ENCODE results near the gene TTLL9.

Gene TTLL9

GRCh38 chr20:31903627-31904386 lies 33.4 kb downstream of the TTLL9 start:
- H3K9ac ChIP-seq (ENCODE audit: low read length) = no peak overlapping the region
- no peaks in the 10 kb centered on the region for H3K27me3 ChIP-seq (ENCODE audit: control insufficient read depth in 1 of 2, insufficient read depth in 2 of 2, low read length in 2 of 2)
- H3K4me1 ChIP-seq (ENCODE audit: insufficient read depth, low read length) = no peaks in the 10 kb centered on the region
- H3K9me3 ChIP-seq (ENCODE audit: low read length) = no peaks in the 10 kb centered on the region
- H3K27ac ChIP-seq (ENCODE audit: low read depth, low read length) = no peak overlapping the region
- no peak overlapping the region for H3K4me3 ChIP-seq (ENCODE audit: low read depth in 1 of 2, low read length in 2 of 2)
- H3K36me3 ChIP-seq (ENCODE audit: insufficient read depth, low read length) = no peaks in the 10 kb centered on the region

- no peaks in the 10 kb centered on the region for H3K27me3 ChIP-seq (ENCODE audit: control insufficient read depth in 1 of 2, insufficient read depth in 2 of 2, low read length in 2 of 2)
- no peak overlapping the region for H3K4me3 ChIP-seq (ENCODE audit: low read depth in 1 of 2, low read length in 2 of 2)
- H3K27ac ChIP-seq (ENCODE audit: low read depth, low read length) = no peak overlapping the region
- H3K4me1 ChIP-seq (ENCODE audit: insufficient read depth, low read length) = no peaks in the 10 kb centered on the region
- H3K9me3 ChIP-seq (ENCODE audit: low read length) = no peaks in the 10 kb centered on the region
- H3K36me3 ChIP-seq (ENCODE audit: insufficient read depth, low read length) = no peaks in the 10 kb centered on the region
- H3K9ac ChIP-seq (ENCODE audit: low read length) = no peak overlapping the region
These were observed 35.6 kb downstream of the TTLL9 start for GRCh38 chr20:31906001-31906400.

- Histone ChIP-seq H3K27ac (ENCODE audit: low read depth, low read length) (no peak overlapping the region), H3K4me1 (ENCODE audit: insufficient read depth, low read length) (no peaks in the 10 kb centered on the region), H3K9me3 (ENCODE audit: low read length) (no peaks in the 10 kb centered on the region)
These were observed 36.6 kb downstream of the TTLL9 start for GRCh38 chr20:31907046-31907445.

DNA sequence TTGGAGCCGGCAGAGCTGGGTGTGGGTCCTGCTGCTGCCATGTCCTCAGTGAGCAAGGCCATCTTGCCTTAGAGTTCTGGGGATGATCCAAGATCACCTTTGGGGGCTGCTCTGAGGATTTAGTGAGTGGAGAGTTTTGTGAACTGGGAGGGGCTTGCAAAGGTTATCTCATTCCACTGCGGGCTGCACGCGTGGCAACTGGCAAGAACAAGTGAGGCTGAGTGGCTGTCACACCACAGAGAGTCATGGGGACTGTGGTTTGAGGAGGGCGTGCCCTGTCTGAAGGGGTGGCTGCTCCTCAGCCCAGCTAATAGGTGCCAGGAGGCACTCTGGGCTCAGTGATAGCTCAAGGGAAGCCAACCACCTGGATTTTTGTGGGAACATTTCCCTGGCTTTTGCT lies 37.6 kb downstream of the TTLL9 start:
- no peaks in the 10 kb centered on the region for H3K27me3 ChIP-seq (ENCODE audit: control insufficient read depth in 1 of 2, insufficient read depth in 2 of 2, low read length in 2 of 2)
- no peak overlapping the region for H3K9ac ChIP-seq (ENCODE audit: low read length)
- no peaks in the 10 kb centered on the region for H3K4me1 ChIP-seq (ENCODE audit: insufficient read depth, low read length)
- no peaks in the 10 kb centered on the region for H3K9me3 ChIP-seq (ENCODE audit: low read length)
- no peak overlapping the region for H3K27ac ChIP-seq (ENCODE audit: low read depth, low read length)
- no peak overlapping the region for H3K4me3 ChIP-seq (ENCODE audit: low read depth in 1 of 2, low read length in 2 of 2)
- no peaks in the 10 kb centered on the region for H3K36me3 ChIP-seq (ENCODE audit: insufficient read depth, low read length)

More at GRCh38 chr20:31907046-31907445, 36.6 kb downstream of the TTLL9 start:
- no peak overlapping the region for H3K9ac ChIP-seq (ENCODE audit: low read length)
- H3K27me3 ChIP-seq (ENCODE audit: control insufficient read depth in 1 of 2, insufficient read depth in 2 of 2, low read length in 2 of 2) = no peaks in the 10 kb centered on the region
- no peaks in the 10 kb centered on the region for H3K36me3 ChIP-seq (ENCODE audit: insufficient read depth, low read length)
- no peak overlapping the region for H3K4me3 ChIP-seq (ENCODE audit: low read depth in 1 of 2, low read length in 2 of 2)

- H3K36me3 ChIP-seq (ENCODE audit: insufficient read depth, low read length) = no peaks in the 10 kb centered on the region
- no peaks in the 10 kb centered on the region for H3K27me3 ChIP-seq (ENCODE audit: control insufficient read depth in 1 of 2, insufficient read depth in 2 of 2, low read length in 2 of 2)
- H3K9ac ChIP-seq (ENCODE audit: low read length) = no peak overlapping the region
- no peaks in the 10 kb centered on the region for H3K9me3 ChIP-seq (ENCODE audit: low read length)
- H3K27ac ChIP-seq (ENCODE audit: low read depth, low read length) = no peak overlapping the region
- H3K4me1 ChIP-seq (ENCODE audit: insufficient read depth, low read length) = no peaks in the 10 kb centered on the region
- no peak overlapping the region for H3K4me3 ChIP-seq (ENCODE audit: low read depth in 1 of 2, low read length in 2 of 2)
These were observed 38.0 kb downstream of the TTLL9 start for GRCh38 chr20:31908424-31908823.

DNA sequence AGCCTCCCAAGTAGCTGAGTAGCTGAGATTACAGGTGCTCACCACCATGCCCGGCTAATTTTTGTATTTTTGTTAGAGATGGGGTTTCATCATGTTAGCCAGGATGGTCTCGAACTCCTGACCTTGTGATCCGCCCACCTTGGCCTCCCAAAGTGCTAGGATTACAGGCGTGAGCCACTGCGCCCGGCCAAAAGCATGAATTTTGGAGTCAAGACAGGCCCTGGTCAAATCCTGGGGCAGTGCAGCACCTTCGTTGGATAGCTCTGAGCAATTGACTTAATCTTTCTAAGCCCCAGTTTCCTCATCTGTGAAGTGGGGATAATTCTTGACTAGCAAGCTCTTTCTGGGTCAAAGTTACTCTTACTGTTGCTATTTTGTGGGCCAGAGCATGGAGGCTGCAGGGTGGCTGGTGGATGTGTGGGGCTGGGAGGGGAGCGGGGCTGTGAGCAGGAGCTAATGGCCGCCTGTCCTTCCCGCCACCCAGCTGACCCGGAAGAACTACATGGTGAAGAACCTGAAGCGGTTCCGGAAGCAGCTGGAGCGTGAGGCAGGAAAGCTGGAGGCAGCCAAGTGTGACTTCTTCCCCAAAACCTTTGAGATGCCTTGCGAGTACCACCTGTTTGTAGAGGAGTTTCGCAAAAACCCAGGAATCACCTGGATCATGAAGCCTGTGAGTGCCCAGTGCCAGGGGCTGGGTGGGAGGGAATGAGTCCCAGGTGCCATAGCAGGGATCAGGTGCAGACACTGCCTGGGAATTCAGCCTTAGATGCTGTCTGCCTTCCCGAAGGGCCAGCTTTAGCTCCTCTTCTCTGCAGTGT lies 39.0 kb downstream of the TTLL9 start:
- Histone ChIP-seq H3K36me3 (ENCODE audit: insufficient read depth, low read length) (no peaks in the 10 kb centered on the region), H3K4me3 (ENCODE audit: low read depth in 1 of 2, low read length in 2 of 2) (no peak overlapping the region)

GRCh38 chr20:31910071-31910803 lies 39.8 kb downstream of the TTLL9 start:
- Histone ChIP-seq H3K4me3 (ENCODE audit: low read depth in 1 of 2, low read length in 2 of 2) (no peak overlapping the region), H3K9me3 (ENCODE audit: low read length) (no peaks in the 10 kb centered on the region), H3K9ac (ENCODE audit: low read length) (no peak overlapping the region), H3K27ac (ENCODE audit: low read depth, low read length) (no peak overlapping the region), H3K4me1 (ENCODE audit: insufficient read depth, low read length) (no peaks in the 10 kb centered on the region), H3K27me3 (ENCODE audit: control insufficient read depth in 1 of 2, insufficient read depth in 2 of 2, low read length in 2 of 2) (no peaks in the 10 kb centered on the region), H3K36me3 (ENCODE audit: insufficient read depth, low read length) (no peaks in the 10 kb centered on the region)

More for the DNA sequence above, 39.0 kb downstream of the TTLL9 start:
- H3K27ac ChIP-seq (ENCODE audit: low read depth, low read length) = no peak overlapping the region
- H3K9me3 ChIP-seq (ENCODE audit: low read length) = no peaks in the 10 kb centered on the region
- no peak overlapping the region for H3K9ac ChIP-seq (ENCODE audit: low read length)
- H3K4me1 ChIP-seq (ENCODE audit: insufficient read depth, low read length) = no peaks in the 10 kb centered on the region
- H3K27me3 ChIP-seq (ENCODE audit: control insufficient read depth in 1 of 2, insufficient read depth in 2 of 2, low read length in 2 of 2) = no peaks in the 10 kb centered on the region

DNA sequence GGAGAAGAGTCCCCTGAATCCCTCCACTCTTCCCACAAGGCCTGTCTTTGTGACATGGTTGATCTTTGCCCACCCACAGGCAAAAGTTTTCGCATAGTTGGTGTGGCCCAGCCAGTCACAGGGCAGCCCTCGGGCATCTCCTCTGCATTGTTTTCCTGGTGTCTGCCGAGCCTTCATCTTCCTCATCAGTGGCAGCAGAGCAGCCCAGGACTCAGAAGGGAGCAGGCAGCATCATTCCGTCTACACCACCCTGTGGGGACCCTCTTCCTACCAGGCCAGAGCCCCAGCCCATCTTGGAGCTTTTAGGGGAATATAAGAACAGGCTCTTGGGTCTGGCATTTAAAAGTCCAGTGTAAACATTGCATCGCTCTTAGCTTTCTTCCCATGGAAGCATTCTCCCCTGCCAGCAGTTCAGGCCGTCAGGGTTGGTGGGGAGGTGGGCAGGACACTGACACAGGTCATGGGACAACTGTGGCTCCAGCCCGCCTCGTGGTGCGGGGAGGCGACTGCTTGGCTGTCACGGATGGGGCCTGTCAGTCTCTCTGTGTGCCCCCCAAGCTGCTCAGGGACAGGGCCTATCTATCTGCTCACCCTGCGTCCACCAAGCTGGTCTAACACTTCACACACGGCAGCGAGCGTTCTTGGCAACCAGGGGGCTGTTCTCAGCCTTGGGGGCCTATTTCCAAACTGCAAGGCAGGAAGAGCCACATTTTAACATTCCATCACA lies 43.2 kb downstream of the TTLL9 start:
- no peak overlapping the region for H3K27ac ChIP-seq (ENCODE audit: low read depth, low read length)
- no peak overlapping the region for H3K9ac ChIP-seq (ENCODE audit: low read length)
- H3K36me3 ChIP-seq (ENCODE audit: insufficient read depth, low read length) = no peaks in the 10 kb centered on the region
- H3K4me3 ChIP-seq (ENCODE audit: low read depth in 1 of 2, low read length in 2 of 2) = no peak overlapping the region
- no peaks in the 10 kb centered on the region for H3K27me3 ChIP-seq (ENCODE audit: control insufficient read depth in 1 of 2, insufficient read depth in 2 of 2, low read length in 2 of 2)
- no peaks in the 10 kb centered on the region for H3K4me1 ChIP-seq (ENCODE audit: insufficient read depth, low read length)
- no peaks in the 10 kb centered on the region for H3K9me3 ChIP-seq (ENCODE audit: low read length)

GRCh38 chr20:31914170-31914569 lies 43.7 kb downstream of the TTLL9 start:
- no peak overlapping the region for H3K9ac ChIP-seq (ENCODE audit: low read length)
- no peaks in the 10 kb centered on the region for H3K27me3 ChIP-seq (ENCODE audit: control insufficient read depth in 1 of 2, insufficient read depth in 2 of 2, low read length in 2 of 2)
- H3K4me3 ChIP-seq (ENCODE audit: low read depth in 1 of 2, low read length in 2 of 2) = no peak overlapping the region
- no peak overlapping the region for H3K27ac ChIP-seq (ENCODE audit: low read depth, low read length)
- H3K9me3 ChIP-seq (ENCODE audit: low read length) = no peaks in the 10 kb centered on the region
- no peaks in the 10 kb centered on the region for H3K36me3 ChIP-seq (ENCODE audit: insufficient read depth, low read length)
- no peaks in the 10 kb centered on the region for H3K4me1 ChIP-seq (ENCODE audit: insufficient read depth, low read length)

DNA sequence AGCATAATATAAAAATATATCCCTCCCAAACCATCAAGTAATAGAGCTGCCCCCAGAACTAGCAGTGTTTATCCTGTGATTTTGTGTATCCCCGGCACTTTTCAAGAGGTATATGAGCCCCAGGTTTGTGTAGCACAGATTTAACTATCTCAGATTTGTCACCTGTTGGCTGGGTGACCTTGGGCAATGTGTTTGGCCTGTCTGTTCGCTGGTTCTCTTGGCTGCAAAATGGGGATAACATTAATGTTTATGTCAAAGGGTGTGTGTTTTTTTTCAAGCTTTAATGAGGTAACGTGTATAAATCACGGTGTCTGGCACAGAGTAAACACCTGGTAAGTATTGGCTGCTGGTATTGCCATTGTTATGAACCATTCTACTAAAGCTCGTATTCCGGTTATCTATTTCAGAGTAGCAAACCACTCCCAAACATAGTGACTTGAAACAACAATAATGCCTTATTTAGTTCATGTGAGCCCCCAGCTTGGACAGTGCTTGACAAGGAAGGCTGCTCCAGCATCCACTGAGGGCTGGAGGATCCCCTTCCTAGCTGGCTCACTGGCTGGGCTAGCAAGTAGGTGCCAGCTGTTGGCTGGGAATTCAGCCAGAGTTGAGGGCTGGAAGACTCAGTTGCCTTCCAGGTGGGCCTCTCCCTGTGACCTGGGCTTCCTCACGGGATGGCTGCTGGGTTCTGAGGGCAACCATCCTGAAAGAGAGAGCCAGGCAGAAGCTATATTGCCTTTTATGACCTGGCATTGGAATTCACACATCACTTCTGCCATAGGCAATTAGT lies 45.3 kb downstream of the TTLL9 start:
- H3K27me3 ChIP-seq (ENCODE audit: control insufficient read depth in 1 of 2, insufficient read depth in 2 of 2, low read length in 2 of 2) = no peaks in the 10 kb centered on the region
- H3K27ac ChIP-seq (ENCODE audit: low read depth, low read length) = no peak overlapping the region
- H3K4me1 ChIP-seq (ENCODE audit: insufficient read depth, low read length) = no peaks in the 10 kb centered on the region
- H3K4me3 ChIP-seq (ENCODE audit: low read depth in 1 of 2, low read length in 2 of 2) = no peak overlapping the region
- no peaks in the 10 kb centered on the region for H3K36me3 ChIP-seq (ENCODE audit: insufficient read depth, low read length)
- no peaks in the 10 kb centered on the region for H3K9me3 ChIP-seq (ENCODE audit: low read length)
- no peak overlapping the region for H3K9ac ChIP-seq (ENCODE audit: low read length)

Measured in muscle layer of colon (tissue), 2 donors.